Eye (tissue), 1 donor: ENCODE data around the gene OLR1.
"Not testable (repeated sequence)": the region's sequence is repeated elsewhere in the genome, so short reads cannot be mapped to it uniquely, and the experiment has no call there.

ENCODE experiments used
- DNase-seq: peaks from one replicate; pipeline ENCODE4 v3.0.0-alpha.2; 2015

The OLR1 gene

DNA sequence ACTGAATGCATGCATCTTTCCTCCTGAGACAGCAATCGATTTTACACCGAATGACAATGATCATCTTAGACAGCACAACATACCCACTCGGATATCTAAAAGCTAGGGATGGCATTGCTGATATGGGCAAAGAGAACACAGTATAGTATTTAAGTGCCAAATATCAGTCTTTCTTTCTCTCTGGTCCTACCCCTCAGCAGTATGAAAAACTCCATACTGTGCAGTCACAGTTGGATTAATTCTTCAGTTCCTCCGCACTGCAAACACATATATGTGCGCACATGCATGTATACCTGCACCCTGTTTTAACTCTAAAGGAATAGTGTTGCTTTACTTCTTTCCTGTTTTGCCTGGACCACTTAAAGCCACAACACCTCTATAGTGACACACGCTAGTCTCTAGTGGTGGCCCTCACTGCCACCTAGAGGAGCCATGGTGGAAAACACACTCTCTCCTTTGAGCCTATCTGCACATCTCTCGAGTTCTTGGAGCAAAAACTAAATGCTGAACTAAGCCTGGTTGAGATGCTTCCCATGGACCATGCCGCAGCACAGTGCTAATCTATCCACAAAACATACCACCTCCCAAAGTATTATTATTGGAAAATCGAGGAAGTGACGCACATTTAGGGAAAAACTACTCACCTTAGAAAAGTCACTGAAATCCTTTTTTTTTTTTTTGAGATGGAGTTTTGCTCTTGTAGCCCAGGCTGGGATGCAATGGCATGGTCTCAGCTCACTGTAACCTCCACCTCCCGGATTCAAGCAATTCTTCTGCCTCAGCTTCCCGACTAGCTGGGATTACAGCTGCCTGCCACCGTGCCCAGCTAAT is 18.8 kb upstream of the OLR1 start:
- DNase-seq: peak; percentile 75

DNA sequence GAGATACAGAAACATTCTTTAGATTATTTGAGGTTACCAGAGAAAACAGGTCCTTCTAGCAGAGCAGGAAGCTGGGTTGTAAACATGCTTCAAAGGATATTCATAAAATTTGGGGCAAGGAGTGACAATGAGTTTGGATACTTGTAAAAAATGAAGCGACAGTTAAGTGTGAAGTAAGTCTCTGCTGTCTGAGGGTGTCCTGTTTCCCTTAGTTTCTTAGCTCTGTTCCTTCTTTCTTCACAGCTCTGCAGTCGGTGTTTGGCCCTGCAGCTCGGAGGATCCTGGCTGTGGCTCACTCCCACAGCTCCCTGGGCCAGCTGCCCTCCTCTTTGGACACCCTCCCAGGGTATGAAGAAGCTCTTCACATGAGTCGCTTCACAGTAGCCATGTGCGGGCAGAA is 17.7 kb upstream of the OLR1 start:
- no peak for DNase-seq

DNA sequence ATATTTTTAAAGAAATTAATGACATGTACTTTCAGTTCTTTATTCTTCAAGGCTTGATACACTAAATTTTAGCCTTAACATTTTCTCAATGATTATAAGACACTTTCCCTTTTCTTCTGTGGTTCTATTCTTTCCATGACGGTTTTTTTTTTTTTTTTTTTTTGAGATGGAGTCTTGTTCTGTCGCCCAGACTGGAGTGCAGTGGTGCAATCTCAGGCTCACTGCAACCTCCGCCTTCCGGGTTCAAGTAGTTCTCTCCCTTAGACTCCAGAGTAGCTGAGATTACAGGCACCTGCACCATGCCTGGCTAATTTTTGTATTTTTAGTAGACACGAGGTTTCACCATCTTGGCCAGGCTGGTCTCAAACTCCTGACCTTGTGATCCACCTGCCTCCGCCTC is 15.0 kb upstream of the OLR1 start:
- not testable (repeated sequence) for DNase-seq

DNA sequence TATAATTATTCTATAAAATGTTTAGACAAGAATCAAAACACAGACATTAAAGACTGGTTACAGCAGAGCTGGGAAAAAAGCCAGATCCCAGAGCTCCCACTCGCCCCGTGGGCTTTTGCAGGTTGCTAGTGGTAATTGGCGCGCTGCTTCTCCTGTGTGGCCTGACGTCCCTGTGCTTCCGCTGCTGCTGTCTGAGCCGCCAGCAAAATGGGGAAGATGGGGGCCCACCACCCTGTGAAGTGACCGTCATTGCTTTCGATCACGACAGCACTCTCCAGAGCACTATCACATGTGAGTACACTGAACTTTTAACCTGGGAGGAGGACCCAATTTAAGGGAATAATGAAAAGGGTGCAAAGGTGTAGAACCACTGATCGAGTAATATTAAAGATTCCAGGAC is 14.4 kb upstream of the OLR1 start:
- no peak for DNase-seq

DNA sequence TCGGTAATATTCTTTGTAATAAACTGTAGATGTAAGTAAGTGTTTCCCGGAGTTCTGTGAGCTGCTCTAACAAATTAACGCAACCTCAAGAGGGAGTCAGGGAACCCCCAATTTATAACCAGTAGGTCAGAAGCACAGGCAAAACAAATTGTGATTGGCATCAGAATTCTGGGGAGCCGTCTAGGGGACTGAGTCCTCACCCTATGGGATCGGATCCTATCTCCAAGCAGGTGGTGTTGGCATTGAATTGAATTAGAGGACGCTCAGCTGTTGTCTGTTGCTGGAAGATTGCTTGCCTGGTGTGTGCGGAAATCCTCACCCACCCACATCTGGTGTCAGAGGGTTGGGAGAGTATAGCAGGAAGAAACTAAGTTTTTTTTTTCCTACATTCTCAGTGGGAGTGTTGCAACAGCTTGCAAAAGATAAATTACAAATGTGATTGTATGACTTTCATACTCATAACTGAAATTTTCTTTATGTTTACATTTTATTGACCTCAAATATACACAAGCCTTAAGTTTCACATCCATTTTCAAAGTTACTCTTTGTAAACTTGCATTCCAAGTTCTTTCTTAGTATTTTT is 12.4 kb upstream of the OLR1 start:
- no peak for DNase-seq

DNA sequence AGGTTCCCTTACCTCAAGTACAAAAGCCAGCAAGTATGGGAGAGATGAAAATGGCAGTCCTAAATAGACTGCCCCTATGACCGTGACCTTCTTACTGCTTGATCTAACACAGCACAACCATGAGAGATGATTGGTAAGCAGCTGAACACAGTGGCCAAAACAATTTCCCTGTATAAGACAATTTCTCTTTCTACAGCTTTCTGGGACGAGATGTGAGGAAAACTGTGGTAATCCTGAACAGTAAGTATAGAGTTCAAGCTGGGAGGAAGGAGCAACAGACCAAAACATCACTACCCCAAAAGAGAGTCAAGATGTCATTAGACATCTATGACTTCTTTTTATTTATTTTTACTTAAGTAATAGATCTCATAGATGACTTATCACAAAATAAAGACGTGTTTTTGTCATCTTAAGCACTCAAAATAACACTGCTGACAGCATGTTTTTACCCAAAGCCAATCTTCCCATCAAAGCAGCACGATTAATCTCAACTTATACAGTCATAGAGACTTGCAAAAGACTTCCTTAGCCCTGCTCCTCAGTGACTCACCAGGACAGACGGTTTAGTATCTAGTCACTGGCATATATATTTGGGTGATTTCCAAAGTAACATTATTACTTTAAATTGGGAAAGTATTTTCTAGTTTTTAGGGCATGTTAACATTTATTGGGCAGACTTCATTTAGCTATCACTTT is 10.6 kb upstream of the OLR1 start:
- no peak for DNase-seq

DNA sequence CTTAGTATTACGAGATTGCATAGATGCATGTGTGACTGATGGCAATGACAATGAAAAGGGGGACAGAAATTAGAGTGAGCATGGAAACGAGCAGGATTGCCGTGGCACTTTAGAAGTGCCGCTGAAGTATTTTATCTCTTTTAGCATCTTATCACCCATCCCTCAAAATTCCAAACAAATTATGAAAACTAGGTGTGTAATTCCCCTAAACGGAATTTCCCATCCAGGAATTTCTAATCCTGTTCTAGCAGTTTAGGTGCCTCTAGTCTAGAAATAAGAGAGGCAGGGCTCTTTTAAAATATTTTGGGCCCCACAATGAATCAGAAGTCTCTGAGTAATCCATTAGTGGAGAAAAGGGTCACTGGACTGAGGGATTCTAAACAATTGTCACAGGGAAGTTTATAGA is 7.8 kb upstream of the OLR1 start:
- no peak for DNase-seq

DNA sequence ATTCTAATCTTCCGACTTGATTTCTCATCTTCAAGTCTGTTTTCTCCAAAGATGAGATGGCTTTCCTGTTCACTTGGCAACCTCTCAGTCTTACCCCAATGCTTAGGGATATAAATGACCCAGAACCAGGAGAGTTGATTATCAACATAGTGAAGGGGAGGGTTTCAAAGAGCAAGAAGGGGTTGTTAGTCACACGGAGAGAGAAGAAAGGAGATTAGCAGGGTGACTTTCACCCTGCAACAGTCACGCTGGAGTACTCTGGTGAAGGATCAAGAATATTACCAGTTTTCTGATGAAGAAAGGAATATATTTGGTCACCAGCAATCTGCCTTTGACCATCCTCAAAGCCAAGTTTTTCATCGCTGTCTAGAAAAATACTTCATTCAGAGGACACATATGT is 6.9 kb upstream of the OLR1 start, which contains the start of gene TMEM52B:
TMEM52B (plus strand) TSS at position 212 of the 400 bp plus-strand sequence. CDS start 543 bp downstream, outside the sequence.
- DNase-seq: no peak

DNA sequence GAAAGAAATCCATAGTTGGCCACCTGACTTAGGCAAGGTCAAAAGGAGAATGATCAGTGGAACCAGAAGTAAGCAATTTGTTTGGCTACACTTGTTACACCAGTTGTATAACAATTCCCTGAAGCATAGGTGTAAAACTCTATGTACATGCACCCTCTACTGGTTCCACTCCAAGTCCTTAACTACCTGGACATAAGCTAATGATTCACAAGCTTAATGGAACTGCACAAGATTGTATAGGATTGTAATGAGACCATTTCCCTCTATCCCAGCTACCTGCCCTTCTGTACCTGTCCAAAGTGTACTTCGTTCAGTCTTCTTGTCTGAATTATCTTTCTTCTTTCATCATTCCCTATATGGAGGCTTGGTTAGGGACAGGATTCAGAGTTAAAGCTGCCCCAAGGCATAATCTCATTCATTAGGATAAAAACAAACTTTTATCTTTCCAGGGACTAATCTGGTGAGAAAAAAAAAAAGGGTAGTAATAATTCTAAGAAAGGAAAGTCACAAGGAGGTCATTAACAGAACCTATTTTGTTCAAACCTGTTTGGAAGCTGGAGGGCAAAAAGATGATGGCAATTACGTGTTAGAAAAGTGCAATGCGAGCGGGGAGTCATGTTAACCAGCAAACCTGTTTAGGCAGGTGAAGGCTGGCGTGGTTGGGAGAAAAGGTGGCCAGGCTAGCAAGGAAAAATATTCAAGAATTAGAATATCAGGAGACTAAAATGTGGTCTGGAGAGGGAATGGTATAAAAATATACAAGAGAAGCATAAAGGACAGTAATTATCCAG is 4.1 kb upstream of the OLR1 start:
- DNase-seq: no peak

DNA sequence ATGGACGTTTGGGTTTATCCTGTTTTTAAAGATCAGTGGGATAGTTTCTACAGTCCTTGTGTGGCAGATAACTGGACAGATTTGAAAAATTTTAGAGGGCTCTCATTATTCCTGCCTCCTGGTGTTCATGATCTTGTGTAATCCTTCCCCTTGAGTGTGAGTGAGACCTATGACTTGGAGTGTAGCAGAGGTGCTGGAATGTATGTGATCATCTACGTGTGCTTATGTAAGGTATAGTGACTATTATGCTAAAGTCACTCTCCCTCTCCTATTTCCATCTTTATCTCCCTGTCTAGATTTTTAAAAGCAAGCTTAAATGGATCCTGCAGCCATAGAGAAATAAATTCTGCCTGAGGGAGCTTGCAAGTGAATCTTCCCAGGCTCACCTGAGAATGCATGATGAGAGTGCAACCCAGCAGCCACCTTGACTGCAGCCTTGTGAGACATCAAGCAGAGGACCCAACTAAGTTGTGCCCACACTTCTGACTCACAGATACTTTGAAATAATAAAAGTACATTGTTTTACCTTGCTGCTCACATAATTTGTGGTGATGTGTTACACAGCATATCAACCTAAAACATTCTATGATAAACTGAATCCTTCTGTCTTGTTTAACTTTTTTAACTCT is 3.2 kb upstream of the OLR1 start:
- DNase-seq: no peak

DNA sequence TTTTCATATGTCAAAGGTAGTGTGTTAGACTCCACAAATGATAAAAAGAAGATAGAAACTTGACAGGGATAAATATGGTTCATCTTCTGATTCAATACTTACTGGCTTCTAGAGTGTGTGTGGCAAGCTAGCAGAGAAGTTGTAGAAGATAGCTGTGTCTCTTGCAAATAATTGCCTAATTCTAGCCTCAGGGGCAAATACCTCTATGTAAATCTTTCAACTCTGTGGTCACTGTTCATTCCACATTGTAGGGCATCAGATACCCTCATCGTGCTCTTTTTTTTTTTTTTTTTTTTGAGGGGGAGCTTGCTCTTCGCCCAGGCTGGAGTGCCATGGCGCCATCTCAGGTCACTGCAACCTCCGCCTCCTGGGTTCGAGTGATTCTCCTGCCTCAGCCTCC is 1.7 kb downstream of the OLR1 start:
- no peak for DNase-seq

DNA sequence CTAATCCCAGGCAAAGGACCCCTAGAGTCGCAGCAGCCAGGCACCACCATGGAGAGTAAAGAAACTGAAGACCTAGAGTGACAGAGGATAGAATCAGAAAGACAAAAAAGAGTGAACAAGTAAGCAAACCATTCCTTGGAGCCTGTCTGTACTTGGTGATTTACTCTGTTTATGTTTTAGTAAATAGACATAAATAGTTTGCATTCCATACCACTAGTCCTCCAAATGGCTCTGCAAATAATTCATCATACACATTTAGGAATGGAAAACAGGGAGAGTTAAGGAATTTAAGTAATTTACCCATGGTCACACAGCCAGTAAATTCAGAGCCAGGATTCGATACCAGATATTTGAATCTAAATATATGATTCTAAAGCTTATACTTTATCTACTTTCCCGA is 2.8 kb downstream of the OLR1 start:
- no peak for DNase-seq

DNA sequence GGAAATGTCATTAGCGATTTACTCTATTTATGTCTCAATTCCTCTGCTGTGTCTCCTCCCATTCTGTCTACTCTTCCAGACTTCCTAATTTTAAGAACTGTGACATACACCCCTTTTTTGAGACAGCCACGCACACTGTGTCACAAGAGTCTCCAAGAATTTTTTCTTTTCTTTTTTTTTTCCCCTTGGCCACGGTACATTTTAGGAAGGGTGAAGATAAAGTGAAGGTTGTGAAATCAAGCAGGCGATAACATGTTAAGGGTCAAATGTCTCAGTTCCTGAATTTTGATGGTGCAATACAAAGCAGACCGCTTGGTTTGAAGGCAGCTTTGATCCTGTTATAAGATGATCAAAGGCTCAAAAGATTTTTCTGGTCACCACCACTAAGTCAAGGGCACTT is 4.3 kb downstream of the OLR1 start:
- no peak for DNase-seq

DNA sequence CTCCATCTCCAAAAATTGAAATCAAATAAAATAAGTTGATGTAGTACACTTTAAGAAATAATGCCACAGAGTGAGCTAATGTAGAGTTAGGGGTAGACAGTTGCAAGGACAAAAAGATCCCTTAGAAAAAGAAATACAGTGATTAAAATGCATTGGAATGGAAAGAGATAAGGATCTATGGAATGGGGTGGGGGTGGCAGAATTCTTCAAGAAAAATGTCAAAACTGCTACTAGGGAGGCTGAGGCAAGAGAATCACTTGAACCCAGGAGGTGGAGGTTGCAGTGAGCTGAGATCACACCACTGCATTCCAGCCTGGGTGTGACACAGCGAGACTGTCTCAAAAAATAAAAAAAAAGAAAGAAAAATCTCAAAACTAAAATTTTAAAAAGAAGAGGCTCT is 6.5 kb downstream of the OLR1 start:
- no peak for DNase-seq

DNA sequence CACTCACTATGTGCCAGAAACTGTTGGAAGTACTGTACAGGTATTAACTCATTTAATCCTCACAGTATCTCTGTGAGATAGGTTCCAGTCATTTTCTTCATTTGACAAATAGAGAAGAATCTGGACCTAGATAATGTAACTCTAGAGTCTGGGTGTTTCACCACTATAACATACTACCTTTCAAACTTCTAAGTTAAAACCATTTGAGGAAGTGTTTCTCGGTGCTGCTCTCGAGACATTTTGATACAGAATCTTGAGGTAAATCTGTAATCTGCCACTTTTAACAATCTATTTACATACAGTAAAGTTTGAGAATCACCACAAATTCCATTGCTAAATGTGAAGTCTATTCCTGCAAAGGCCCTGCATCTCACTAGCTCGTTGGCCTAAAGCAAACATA is 8.8 kb downstream of the OLR1 start:
- DNase-seq: no peak

DNA sequence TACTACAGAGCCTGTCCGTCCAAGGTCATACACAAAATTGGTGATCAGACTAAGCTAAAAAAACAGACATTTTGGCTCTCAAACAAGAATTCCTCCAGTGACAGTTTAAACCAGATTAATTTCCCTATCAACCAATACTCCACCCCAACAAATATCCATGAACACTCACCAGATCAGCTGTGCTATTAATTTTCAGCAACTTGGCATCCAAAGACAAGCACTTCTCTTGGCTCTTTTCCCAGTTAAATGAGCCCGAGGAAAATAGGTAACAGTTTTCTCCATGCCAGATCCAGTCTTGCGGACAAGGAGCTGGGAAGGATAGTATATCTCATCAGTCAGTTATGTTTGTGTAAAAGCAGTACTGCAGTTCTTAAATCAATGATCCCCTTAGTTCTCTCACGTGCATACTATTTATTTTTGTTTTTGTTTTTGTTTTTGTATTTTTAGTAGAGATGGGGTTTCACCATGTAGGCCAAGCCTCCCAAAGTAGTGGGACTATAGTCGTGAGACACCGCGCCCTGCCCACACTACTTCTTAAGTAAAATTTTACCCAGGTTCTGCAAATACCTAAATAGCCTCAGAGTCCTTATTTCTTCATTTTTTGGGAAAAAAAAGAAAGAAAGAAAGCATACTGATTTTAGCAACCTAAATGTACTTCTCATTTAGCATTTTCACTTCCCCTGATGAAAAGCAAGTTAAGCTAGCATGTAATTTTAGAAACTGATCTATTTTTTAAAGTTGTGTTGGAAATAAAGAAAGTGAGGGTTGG is 11.1 kb downstream of the OLR1 start:
- DNase-seq: no peak

DNA sequence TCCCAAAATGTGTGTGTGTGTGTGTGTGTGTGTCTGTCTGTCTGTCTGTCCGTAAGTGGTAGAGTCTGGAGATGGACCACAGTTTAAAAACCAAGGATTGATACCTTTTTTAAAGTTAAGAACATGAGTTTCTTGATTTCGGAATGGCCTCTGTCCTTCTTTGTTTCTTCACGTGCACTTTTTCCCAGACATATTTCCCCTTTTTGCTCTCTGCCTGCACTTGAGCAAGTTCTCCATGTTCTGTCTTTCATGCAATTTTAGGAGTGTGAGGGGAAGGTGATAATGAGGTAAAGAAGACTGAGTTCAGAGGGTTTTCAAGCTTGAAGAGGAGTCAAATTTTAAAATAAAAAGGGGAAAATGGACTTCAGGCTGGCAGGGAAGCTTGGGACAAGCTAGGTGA is 12.7 kb downstream of the OLR1 start:
- no peak for DNase-seq

DNA sequence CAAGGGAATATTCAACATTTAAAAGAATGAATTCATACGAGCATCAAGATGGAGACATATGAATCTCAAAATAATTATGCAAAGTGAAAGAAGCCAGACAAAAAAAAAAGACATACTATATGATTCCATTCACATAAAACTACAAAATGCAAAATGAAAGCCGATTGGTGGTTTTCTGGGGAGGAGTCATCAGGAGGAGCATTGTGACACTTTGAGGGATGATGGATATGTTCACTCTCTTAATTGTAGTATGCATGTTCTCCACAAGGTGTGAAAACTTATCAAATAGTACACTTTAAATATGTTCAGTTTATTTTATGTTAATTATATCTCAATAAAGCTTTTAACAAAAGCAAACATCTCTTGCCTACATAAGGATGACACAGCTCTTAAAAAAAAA is 13.5 kb downstream of the OLR1 start:
- no peak for DNase-seq

DNA sequence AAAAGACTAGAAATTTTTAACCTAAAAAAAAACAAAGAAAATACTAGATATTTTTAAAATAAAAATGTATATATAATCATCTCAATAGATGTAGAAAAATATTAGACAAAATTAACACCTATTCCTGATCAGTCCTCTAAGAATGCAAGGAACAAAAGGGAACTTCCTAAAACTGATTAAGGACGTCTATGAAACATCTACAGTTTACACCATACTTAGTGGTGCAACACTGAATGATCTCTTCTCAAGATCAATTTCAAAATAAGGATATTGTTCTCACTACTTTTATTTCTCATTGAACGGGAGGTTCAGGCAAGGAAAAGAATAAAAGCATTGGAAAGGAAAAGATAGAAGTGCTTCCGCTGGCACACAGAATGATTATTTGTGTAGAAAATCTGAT is 16.0 kb downstream of the OLR1 start:
- no peak for DNase-seq

DNA sequence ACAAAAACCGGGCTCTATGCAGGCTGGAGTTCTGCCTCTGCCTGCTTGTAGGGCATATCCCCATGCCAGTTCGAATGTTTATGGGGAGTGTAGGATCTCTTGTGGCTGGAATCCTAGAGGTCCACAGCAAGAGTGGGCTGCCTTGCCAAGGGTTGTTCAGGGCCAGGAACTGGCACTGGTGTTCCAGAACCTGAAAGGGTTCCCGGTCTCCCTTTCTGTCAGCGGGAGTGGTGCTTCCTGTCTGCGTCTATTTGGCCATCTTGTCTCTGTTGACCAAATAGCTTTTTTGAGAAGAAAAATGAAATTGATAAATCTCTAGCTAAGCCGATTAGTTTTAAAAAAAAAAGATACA is 17.8 kb downstream of the OLR1 start:
- DNase-seq: no peak

DNA sequence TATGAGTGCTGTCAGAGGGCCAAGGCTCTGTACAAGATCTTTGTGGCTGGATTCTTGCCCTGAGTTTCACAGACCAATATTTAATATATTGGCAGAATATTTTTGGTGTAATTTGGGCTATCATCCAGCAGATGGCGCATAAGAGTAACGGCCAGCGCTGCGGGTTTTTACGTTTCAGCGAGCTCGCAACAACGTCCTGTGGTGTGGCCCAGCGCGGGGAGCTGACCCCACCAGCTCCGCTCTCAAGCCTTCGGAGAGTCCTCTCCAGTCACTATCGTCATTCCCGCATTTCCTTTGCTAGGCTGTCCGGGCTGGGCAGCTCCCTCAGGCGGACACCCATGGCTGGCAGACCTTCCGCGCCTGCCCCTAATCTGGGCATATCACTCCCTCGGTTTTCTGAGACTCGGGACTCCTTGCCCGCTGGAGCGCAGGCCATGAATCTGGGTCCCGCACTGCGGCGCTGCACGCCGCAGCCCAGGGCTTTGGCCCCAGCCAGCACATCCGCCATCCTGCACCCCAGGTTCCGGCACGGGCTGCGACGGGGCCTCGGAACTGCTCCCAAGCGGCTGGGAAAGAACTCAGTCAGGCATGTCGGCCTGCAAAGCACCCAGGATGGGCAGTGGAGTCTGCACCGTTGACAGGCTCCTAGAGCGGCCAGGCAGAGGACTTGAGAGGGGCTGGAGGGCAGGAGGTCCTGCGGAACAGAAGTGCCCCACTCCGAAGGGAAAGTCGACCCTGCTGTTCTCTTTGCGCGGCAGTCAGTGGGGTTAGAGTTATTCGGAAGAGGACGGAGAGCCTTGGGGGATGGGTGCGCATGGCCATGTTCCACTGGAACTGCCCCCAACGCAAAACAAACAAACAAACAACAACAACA is 18.4 kb downstream of the OLR1 start:
- peak; percentile 94 for DNase-seq
